H1 (cell line): ENCODE measurements around the gene CAV1.

ENCODE experiments used
- BACH1 ChIP-seq: IDR thresholded peaks from 2 replicates; pipeline ENCODE4 v1.6.1; 2012; ENCODE audit warnings: low read length, improper control_type of control experiment
- CHD2 ChIP-seq: IDR thresholded peaks from 2 replicates; pipeline ENCODE4 v1.6.1; 2012; ENCODE audit warnings: low read length, improper control_type of control experiment
- MAFK ChIP-seq: IDR thresholded peaks from 2 replicates; pipeline ENCODE4 v1.6.1; 2012; ENCODE audit warnings: low read depth, mild to moderate bottlenecking, improper control_type of control experiment, low read length
- MAX ChIP-seq: IDR thresholded peaks from 2 replicates; pipeline ENCODE4 v1.6.1; 2012; ENCODE audit warnings: inconsistent platforms
- POLR2A ChIP-seq, 2 experiments: IDR thresholded peaks; 1 replicate in 1 of 2; 2 replicates in 1 of 2; pipeline ENCODE4 v1.6.1; 2011; ENCODE audit warnings: low read depth in 2 of 2, low read length in 2 of 2, mild to moderate bottlenecking in 2 of 2; ENCODE audit errors: control extremely low read depth in 1 of 2

- TF ChIP-seq POLR2A (IDR thresholded peaks at IDR 0.05; ENCODE audit: control extremely low read depth in 1 of 2, low read depth in 2 of 2, low read length in 2 of 2) (no peak), MAX (no peak), BACH1 (no peak), MAFK (no peak), CHD2 (no peak)
Measured at GRCh38 chr7:116546054-116546453, 21.2 kb downstream of the CAV1 start.
